ENCODE measurements around the gene SORL1-AS1.
A peak's percentile ranks its signal among the peaks of the same experiment; 100 is the strongest.

DNA sequence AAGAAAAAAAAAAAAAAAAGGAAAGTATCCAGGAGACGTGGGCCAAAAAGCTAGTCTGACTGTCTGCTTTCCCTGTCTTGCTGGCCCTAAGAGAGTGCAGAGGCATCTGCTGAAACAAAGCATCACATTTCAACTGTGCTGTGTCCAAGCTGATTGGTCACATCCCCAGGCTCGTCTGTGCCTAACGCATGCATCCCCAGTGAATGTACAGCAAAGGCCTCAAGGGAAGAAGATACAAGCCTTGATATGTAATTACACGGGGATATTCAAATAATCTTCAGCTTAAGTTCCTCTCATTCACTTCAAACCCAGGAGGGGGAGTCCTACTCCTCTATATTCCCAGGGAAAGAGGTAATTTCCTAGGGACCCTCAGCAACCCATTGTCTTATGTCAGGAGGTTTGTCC, 6.0 kb downstream of the SORL1-AS1 start:
- no peak for TF ChIP-seq POLR2A (IDR thresholded peaks at IDR 0.05)
- TF ChIP-seq, protein P1, sequence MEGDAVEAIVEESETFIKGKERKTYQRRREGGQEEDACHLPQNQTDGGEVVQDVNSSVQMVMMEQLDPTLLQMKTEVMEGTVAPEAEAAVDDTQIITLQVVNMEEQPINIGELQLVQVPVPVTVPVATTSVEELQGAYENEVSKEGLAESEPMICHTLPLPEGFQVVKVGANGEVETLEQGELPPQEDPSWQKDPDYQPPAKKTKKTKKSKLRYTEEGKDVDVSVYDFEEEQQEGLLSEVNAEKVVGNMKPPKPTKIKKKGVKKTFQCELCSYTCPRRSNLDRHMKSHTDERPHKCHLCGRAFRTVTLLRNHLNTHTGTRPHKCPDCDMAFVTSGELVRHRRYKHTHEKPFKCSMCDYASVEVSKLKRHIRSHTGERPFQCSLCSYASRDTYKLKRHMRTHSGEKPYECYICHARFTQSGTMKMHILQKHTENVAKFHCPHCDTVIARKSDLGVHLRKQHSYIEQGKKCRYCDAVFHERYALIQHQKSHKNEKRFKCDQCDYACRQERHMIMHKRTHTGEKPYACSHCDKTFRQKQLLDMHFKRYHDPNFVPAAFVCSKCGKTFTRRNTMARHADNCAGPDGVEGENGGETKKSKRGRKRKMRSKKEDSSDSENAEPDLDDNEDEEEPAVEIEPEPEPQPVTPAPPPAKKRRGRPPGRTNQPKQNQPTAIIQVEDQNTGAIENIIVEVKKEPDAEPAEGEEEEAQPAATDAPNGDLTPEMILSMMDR (IDR thresholded peaks at IDR 0.05): peak in 2 of 4 experiments; percentile 8 to 9

All from uterus (tissue), 2 donors.